Panc1 (cell line): Measurements from ENCODE around the gene ZFP36L2.

Source experiments
- POLR2AphosphoS5 ChIP-seq: IDR thresholded peaks from 2 replicates; pipeline ENCODE4 v1.6.1; 2012; ENCODE audit warnings: mild to moderate bottlenecking, low read depth, low read length, moderate library complexity
- TF ChIP-seq, protein P1 (sequence below): fragments of 450-650 bp; IDR thresholded peaks from 2 replicates; pipeline ENCODE4 v1.5.1; 2017; ENCODE audit warnings: mild to moderate bottlenecking

DNA sequence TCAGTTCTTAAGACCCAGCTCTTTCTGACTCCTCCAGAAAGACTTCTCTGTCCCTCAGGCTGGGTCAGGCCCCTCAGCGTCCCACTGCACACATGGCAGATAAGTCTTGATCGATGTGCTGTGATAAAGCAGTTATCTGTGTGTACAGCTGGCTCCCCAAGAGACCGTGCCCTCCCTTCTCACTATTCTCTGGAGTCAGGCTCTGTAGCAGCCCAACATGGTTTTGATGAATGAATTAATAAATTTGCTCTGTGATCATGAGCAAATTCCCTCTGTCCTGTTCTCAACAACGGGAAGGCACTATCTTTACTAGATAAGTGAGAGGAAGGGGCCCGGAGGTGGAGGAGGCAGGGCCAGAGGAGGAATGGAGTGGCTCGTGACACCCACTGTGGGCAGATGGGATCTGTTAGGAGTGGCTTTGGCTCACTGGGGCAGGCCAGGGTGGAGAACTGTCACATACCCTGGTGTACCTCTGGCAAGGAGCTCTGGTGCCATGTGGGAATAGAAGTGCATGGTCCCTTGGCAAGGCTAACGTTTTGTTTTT lies 48.3 kb downstream of the ZFP36L2 start:
- TF ChIP-seq, protein P1, sequence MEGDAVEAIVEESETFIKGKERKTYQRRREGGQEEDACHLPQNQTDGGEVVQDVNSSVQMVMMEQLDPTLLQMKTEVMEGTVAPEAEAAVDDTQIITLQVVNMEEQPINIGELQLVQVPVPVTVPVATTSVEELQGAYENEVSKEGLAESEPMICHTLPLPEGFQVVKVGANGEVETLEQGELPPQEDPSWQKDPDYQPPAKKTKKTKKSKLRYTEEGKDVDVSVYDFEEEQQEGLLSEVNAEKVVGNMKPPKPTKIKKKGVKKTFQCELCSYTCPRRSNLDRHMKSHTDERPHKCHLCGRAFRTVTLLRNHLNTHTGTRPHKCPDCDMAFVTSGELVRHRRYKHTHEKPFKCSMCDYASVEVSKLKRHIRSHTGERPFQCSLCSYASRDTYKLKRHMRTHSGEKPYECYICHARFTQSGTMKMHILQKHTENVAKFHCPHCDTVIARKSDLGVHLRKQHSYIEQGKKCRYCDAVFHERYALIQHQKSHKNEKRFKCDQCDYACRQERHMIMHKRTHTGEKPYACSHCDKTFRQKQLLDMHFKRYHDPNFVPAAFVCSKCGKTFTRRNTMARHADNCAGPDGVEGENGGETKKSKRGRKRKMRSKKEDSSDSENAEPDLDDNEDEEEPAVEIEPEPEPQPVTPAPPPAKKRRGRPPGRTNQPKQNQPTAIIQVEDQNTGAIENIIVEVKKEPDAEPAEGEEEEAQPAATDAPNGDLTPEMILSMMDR = no peak
- no peak for TF ChIP-seq POLR2AphosphoS5
